Sigmoid colon (tissue), 4 donors: Measurements from ENCODE around the gene C1QTNF1.
A peak's percentile ranks its signal among the peaks of the same experiment; 100 is the strongest.

Experiments used
- POLR2A ChIP-seq, 2 donors: fragments of 450-650 bp; IDR thresholded peaks; one replicate each; pipeline ENCODE4 v1.6.1; 2016; ENCODE audit warnings: antibody characterized with exemption in 2 of 2, mild to moderate bottlenecking in 2 of 2, moderate library complexity in 2 of 2
- POLR2AphosphoS5 ChIP-seq, 4 donors: sonication (generic); formaldehyde crosslinking; IDR thresholded peaks; one replicate each; pipeline ENCODE4 v1.6.1; 2017; ENCODE audit warnings: antibody characterized with exemption in 4 of 4
- TF ChIP-seq, protein P1 (sequence below), 4 experiments: fragments of 450-650 bp in 3 of 4; fragments of 200-600 bp in 1 of 4; IDR thresholded peaks; one replicate each; pipeline ENCODE4 v1.5.1; 2016 to 2019; ENCODE audit warnings: antibody characterized with exemption in 4 of 4, mild to moderate bottlenecking in 3 of 4, moderate library complexity in 2 of 4

DNA sequence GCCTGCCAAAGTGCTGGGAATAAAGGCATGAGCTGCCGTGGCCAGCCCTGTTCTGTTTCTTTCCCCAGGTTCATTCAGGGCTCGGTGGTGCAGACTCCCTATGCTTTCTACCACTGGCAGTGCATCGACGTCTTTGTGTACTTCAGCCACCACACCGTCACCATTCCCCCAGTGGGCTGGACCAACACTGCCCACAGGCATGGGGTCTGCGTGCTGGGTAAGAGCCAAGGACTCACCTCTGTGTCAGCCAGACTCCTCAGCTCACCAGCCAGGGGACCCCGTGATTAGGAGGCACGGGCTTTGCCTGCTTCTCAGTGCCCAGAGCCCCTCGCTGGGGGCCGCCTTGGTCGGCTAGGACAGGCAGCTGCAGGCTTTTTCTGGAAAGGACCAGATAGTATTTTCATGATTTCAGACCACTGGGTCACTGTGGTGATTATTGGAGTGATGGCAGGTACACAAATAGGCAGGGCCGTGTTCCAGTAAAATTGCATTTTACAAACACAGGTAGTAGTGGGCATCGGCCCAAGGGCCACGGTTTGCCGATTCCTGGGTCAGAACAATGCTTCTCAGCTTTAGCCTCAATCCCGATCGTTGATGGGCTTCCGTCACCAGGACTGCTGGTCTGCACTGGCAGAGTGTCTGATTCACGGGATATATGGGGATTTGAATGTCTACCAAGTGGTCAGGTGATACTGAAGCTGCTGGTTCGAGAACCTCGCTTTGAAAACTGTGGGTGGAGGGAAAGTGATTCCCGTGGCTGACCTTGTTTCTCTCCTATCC is 55.6 kb downstream of the C1QTNF1 start:
- TF ChIP-seq POLR2A (IDR thresholded peaks at IDR 0.05) (no peak), POLR2AphosphoS5 (IDR thresholded peaks at IDR 0.05) (peak in 1 of 4 donors; percentile 4)
- TF ChIP-seq, protein P1, sequence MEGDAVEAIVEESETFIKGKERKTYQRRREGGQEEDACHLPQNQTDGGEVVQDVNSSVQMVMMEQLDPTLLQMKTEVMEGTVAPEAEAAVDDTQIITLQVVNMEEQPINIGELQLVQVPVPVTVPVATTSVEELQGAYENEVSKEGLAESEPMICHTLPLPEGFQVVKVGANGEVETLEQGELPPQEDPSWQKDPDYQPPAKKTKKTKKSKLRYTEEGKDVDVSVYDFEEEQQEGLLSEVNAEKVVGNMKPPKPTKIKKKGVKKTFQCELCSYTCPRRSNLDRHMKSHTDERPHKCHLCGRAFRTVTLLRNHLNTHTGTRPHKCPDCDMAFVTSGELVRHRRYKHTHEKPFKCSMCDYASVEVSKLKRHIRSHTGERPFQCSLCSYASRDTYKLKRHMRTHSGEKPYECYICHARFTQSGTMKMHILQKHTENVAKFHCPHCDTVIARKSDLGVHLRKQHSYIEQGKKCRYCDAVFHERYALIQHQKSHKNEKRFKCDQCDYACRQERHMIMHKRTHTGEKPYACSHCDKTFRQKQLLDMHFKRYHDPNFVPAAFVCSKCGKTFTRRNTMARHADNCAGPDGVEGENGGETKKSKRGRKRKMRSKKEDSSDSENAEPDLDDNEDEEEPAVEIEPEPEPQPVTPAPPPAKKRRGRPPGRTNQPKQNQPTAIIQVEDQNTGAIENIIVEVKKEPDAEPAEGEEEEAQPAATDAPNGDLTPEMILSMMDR (IDR thresholded peaks at IDR 0.05) = no peak
